Activated CD4-positive, alpha-beta T cell treated with anti-CD3 and anti-CD28 coated beads, Interleukin-2, Interleukin-4, amounts not matched to agents 100 ng/mL and 50 ng/mL, durations not matched to agents 16 hours and 8 hours (primary cell): Measurements from ENCODE around the gene ZMIZ1.

Experiments used
- DNase-seq: peaks from one replicate; pipeline ENCODE4 v3.0.0-alpha.2; 2020; ENCODE audit warnings: low spot score

ZMIZ1 gene

DNA sequence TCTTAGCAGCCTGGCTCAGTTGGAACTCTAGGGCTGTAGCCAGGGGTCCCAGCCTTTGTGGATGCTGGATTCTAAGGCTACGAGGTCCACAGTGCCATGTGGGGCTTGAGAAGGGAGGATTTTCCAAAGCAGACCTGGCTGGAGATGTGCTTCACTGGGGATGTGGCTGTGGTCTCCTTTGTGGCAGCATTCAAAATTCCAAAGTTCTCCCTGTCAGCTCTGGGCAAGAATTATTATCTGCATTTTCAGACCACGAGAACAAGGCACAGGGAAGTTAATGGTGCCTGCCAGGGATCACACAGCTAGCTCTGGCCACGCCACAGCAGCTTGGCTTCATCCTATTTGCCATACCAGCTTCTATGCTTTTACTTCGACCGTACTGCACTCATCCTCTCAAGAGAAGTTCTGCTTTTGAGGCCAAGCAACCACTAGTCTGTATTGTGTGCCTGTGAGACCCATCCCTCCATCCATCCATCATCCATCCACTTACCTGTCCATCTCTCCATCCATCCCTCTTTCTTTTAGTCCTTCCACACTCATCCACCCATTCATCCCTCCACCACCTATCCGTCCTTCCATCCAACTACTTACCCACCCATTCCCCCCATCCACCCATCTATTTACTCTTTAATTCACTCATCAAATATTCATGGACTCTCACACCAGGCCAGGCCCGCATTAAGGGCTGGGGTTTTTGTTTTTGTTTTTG is 71.5 kb downstream of the ZMIZ1 start:
- DNase-seq = no peak

GRCh38 chr10:79140855-79141254 is 72.1 kb downstream of the ZMIZ1 start:
- DNase-seq = no peak

DNA sequence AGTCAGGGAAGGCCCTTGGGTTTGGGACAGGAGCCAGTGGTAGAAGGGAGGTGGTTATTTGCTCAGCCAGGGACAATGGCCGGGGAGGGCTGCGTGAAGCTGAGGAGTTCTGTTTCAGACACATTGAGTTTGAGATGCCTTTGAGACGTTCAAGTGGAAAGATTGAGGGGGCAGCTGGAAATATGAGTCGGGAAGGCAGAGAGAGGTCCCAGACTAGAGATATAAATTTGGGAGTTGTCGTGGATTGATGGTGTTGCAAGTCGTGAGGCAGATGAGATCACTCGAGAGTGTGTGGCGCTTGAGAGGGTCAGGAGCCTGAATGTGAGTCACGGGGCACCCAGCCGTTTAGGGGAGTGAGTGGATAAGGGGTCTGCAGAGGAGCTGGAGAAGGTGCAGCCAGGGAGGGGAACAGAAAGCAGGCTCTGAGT is 73.3 kb downstream of the ZMIZ1 start:
- no peak for DNase-seq

DNA sequence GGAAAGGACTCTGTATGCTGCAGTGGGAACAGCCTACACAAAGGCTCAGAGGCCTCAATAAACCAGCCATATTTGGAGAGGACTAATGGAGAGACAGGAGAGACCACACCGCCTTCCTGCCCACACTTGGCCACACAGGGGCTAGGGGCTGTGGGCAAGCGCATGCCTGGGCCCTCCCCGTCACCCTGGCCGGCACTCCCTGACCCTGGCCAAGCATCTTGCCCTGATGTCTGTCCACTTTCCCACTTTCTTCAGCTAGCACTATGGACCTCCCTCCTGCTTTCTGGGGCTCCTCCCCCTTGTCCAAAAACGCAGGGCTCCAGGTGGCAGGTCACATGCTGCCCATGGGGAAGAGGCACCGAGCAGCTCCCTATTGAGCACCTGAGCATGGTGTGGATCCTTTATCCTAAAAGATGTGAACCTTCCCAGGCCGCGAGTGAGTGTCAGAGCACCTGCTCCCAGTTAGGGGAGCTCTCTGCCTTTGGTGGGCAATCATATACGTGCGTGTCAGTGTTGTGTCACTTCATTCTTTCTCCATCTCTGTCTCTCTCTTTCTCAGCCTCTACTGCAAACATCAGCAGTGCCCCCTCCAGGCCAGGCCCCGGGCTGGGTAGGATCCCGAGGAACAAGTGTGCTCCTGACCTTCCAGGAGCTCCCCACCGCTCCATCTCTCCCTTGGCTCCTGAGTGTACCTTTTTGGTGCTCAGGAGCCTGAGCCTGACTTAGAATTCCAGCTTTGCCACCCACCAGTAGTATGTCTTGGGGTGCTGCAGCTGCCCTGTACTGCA is 74.0 kb downstream of the ZMIZ1 start:
- DNase-seq = no peak

DNA sequence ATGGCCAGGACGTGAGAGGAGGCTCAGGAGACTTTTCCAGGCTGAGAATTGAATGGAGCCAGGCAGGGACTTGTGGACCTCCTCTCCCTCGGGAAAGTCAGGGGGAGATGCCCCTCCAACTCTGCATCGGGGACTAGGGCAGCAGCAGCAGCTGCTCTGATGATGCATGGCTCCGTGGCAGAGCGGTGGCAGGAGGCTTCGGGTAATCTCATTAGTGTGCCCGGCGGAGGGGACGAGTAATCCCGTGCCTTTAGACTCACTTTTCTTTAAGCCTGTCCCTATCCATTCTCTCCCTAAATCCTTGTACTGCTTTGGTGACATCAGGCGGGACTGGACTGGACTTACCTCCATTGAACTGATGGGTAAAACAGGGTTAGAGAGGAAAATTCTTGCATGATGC is 75.1 kb downstream of the ZMIZ1 start:
- DNase-seq = no peak

DNA sequence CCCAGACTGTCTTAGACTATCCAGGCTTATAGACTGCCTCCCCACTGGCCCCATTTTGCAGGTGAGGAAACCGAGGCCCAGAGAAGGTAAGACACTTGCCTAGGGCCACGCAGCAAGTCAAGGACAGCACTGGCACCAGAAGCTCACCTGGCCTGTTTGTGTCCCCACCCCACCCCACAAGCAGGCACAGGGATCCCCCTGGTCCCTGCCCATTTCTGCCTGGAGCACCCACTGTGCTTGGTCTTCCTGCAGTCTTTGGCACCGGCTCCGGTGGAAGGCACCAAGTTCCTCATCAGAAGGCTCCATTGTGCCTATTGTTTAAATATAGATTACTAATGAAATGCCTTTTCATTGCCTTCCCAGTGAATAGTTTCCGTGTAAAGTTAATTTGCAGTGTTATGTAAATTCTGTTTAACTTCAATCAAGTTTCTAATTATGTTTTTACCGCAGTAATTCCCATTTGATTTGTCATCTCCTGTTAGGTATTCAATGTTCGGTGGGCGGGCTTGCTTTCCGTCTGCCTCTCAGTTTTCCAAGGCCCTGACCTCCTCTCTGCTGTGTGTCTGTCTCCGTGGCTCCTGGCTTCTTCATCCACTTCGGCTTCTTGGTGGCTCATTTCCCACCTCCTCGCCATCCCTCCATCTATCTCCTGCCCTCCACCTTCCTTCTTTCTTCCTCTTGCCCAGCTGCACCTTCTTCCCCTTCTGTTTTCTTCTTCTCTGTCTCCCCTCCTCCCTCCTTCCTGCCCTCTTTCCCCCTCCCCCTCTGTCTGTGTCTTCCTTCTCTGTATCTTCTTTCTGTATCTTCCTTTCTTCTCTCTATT is 75.8 kb downstream of the ZMIZ1 start:
- DNase-seq = no peak

DNA sequence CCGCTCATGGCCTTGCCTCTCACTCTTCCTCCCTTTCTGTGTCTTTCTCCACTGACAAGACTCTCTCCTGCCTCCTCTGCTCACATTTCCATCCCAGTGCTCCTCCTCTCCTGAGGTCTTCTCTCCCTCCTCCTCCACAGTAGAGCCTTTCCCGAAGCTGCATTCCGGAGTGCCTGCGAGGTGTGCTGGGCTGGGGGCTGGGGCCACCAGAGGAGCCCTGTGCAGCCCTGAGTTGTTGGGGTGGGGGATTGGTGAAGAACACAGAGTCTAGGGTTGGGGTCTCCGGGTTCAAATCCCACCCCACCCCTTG is 76.4 kb downstream of the ZMIZ1 start:
- no peak for DNase-seq

GRCh38 chr10:79145517-79146470 is 77.0 kb downstream of the ZMIZ1 start:
- DNase-seq = no peak

DNA sequence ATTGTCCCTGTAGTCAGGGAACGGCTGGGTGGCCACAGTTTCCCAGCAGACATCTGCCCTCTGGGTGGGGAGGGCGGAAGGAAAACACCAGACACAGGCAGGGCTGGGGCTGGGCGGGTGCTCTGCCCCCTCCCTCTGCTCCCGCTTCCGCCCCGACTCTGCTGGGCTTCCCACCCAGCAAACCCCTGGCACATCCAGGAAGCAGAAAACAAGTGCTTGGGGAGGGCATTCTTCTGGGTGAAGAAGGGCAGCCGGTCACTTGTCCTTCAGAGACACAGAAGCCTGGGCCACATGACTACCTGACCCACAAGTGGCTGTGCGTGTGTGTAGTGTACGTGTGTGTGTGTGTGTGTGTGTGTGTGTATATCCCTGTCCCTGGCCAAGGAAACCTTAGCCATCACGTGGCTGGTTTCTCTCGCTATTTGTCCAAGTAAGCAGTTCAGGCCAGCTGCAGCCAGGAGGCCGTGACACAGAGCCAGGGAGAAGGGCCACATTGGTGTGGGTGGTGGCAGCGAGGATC is 77.9 kb downstream of the ZMIZ1 start:
- DNase-seq = no peak

DNA sequence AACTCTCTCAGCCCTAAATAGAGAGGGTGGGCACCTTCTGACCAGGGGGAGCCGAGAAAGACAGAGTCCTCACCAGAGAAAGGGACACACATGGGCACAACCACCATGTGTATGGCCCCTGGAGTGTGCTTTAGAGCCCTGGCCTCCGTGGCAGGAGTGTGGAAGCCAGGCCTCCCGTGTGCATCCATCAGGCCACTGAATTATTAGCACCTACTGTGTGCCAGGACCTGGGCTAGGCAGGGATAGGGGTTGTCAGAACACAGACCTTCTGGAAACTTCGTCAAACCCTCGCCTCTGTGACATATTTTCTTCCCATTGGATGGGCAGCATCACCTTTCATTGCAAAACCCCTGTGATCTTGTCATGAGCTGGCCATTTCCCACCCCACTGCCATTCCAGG is 78.5 kb downstream of the ZMIZ1 start:
- no peak for DNase-seq

DNA sequence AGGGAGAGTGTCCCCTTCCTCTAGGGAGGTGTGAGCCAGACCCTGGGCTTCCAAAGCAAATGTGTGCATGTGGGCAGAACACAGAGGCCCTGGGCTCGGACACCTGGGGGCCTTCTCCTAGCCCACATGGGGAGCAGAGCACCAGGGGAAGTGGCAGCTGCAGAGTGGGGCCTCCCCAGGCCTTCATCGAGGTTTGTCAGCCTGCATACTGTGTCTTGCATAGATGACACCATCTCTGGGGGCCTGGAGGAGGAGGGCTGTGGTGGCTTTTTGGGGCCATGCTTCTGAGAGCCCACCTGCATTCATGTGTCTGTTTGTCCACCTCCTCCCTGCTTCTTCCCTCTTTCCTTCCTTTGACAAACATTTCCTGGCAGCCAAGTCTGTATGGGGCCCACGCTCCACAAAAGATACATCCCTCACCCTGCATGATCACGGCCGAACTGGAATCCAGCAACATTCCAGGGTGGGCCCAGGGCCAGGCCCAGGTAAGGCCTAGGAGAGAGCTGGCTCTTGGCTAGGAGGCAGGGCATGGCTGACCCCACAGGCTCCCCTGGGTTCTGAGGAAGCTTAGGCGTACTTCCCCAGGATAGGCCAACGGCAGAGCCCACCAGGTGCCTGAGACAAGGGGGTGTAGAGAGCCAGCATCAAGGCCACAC is 79.2 kb downstream of the ZMIZ1 start:
- DNase-seq = no peak

GRCh38 chr10:79148452-79149344 is 79.9 kb downstream of the ZMIZ1 start:
- no peak for DNase-seq

GRCh38 chr10:79149345-79149661 is 80.5 kb downstream of the ZMIZ1 start:
- no peak for DNase-seq

GRCh38 chr10:79149662-79150443 is 81.1 kb downstream of the ZMIZ1 start:
- peak; percentile 23 for DNase-seq

DNA sequence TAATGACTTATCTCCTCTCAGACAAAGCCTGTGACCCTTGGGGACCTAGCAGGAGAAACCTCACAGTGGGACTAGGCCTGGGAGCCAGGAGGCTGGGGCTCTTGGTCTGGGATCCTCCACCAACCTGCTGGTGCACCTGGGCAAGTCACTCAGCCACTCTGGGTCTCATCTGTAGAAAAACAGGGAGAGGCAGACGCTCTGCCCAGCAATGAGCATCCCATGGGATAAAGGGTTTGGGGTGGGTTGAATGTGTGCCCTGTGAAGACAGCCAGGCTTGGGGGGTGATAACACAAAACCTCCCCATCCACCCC is 81.6 kb downstream of the ZMIZ1 start:
- no peak for DNase-seq

DNA sequence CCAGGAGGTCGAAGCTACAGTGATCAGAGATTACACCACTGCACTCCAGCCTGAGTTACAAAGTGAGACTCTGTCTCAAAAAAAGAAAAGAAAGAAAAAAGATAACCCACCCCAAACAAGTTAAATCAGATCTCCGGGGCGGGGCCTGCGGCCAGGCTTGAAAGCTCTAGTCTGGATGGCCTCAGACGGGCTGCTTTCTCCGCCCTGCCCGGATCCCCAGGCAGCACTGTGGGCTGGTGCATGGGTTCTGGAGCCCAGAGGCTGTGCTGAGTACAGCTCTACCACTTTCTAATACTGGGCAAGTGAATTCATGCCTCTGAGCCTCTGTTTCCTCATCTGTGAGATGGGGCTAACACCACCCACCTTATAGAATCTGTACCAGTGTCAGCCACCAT is 83.7 kb downstream of the ZMIZ1 start:
- no peak for DNase-seq

DNA sequence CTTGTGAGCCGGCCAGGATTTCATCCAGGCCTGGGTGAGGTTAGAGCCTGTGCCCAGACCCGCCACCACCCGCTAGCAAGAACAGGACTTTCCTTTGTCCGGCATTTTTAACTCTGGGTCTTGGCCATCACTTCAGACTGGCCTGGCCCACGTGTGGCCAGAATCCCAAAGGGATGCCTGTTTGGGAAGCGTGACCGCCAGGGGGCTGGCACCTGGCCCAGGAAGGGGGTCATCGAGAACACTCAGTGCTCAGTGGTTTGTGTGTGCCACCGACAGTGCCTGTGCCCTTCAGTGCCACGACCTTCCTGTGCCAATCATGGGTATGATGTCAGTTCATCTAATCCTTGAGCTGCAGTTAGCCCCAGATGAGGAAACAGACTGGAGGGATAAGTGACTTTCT is 85.0 kb downstream of the ZMIZ1 start:
- DNase-seq = no peak

DNA sequence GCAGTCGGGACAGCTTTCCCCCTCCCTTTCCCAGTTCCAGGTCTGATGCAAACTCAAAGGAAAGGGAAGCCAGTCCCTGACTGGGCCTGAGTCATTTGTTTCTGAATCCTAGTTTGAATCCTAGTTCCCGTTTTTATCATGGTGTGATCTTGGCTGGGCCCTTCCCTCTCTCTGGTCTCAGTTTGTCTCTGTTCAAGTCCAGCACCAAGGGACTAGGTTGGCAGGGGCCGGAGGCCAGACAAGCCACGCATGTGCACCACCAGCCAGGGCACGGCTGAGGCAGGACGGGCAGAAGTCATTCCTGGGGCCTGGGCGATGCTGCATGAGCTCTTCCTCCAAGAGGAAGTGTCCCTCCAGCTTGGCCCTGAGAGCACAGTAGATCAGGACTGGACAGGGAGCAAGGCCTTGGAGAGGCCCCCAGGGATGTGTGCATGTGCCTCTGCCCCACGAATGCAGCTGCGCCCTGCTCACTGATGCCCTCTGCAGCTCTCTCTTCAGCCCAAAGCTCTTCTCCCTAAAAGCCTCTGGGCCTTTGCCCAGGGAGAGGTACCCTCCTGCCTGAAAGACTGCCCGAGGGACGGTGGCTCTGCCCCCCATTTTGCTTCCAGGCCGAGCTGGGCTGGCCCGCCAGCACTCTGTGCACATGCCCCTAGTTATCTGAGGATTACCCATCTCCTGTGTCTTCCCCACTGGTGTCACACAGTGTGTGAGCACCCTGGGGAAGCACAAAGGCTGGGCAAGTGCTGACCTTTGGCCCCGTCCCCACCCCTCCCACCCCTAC is 86.7 kb downstream of the ZMIZ1 start:
- DNase-seq = no peak
